NOMO-1 treated with dmso at 0.1 percent for 144 hours (cell line): Measurements from ENCODE around the gene CFC1B.
"Not testable (repeated sequence)": the region's sequence is repeated elsewhere in the genome, so short reads cannot be mapped to it uniquely, and the experiment has no call there.

Source experiments
- DNase-seq: peaks from one replicate; lab custom pipeline; 2025; ENCODE audit not compliant: unreplicated experiment; lab: John Stamatoyannopoulos, UW

The CFC1B gene

GRCh38 chr2:130520992-130521391, at the start of gene CFC1B:
Gene CFC1B, plus strand, starts transcription at chr2:130521222. Its CDS starts 263 bp downstream, at chr2:130521485.
- not testable (repeated sequence) for DNase-seq

DNA sequence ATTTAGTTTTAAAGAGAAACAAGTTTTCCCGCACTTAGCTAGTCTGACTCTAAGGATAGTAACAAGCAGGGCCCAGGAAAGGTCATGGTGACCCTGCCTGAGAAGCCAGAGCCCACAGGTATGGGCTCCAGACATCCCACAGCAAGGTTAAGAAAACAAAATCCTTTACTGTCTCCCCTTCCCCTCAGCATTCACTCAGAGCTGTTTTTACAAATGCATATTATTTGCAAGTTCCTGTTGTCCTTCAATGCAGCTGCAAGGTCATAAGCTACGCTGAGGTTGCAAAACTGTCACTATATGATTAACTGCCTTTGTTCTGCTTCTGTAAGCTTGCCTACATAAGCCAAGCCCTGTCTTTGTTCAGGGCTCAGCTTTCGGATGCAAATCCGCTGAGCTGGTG, 29.9 kb upstream of the CFC1B start:
- not testable (repeated sequence) for DNase-seq

DNA sequence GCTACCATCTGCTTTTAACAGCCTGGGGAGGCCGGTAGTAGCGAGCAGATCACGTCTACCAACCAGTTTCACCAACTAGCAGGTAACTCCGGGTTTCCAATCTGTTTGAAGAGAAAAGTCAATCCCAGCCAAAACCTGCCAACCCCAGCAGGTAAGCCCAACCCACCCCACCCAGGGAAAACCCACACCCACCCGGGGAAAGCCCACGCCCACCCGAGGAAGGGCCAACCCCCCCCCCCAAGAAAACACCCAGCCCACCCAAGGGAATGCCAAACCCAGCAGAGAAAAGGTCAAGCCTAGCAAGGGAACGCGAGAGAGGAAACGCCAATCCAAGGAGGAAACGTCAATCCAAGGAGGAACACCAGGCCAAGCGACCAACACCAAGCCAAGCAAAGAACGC, 11.8 kb upstream of the CFC1B start, which contains the start of gene POTEI:
TSS of gene POTEI (minus strand) at position 101 of the 400 bp plus-strand sequence. CDS start at position 8, 93 bp downstream.
- DNase-seq = not testable (repeated sequence)

DNA sequence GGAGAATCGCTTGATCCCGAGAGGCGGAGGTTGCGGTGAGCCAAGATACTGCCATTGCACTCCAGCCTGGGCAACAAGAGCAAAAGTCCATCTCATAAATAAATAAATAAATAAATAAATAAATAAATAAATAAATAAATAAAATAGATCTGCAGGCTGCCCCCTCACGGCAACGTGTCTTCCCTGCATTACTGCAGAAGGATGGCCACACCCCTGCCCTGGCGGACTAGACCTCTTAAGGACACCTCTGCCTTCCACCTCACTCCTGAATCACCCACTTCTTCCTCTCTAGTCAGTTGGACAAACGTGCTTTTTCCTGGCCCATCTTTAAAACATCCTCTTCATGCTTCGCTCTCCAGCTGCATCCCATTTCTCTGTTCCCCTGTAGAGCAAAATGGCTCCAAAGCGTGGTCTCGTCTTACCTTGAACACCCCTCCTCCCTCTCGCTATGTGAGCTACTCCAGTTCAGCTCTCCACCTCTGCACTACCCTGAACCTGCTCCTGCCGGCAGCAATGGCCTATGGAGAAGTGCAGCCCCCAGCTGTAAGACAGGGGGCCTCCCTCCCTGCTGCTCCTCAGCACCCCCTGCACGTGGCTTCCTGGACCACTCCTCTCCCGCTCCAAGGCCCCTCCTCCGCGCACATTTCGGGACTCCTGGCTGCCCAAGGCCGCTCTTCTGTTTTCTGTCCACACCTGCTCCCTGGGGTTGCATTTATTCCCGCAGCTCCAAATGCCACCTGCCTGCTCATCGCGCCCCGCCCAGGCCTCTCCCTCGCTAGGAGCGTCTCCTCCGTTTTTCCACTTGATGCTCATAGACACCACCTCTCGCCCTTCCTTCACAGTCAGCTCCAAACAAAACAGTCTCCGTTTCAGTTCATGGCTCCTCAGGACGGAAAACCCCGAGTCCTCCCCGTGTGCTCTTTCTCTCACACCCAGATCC, 9.9 kb upstream of the CFC1B start:
- not testable (repeated sequence) for DNase-seq

- not testable (repeated sequence) for DNase-seq
Measured at GRCh38 chr2:130511747-130512451, 9.1 kb upstream of the CFC1B start.

DNA sequence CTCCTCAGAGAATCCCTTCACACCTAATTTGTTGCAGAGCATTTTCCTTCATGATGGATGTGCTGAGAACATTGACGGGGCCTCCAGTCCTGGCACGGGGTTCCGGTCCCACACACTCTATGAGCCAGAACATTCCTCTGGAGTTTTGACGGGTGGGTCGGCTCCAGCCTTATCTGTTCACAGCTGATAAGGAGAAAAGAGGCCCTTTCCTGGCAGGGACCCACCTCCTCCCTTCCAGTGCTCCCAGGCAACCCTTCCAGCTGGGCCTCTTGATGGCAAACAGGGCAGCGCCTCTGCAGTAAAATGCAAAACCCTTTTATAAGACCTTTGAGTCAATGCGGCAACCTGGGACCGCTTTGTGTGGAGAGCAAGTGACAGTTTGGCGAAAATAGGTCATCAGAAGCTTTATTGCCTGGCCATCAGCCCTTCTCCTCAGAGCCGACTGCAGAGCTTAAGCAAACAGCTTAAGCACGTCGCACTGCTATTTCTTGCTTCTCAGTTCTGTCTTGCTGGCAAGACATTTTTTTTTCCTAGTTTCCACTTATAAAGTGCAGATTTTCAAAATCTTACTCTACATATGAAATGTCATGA, 2.4 kb upstream of the CFC1B start:
- not testable (repeated sequence) for DNase-seq

DNA sequence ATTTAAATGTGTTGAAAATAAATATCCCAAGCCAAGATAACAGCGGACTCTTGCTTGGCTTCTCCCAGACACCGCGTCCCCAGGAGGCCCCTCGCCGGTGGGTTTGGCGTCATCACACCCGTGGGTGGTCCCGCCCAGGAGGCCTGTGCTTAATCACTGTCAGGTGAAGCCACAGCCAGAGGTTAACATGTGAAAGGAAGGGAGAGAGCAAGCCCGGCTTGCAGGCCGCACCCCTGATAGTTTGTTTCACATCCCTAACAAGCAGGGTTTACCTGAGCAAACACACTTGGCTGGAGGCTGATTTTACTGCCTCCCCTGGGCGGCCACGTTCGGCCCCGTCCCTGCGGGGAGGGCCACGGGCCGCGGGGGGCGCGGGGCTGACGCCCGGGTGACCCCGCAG, 1.4 kb downstream of the CFC1B start:
- not testable (repeated sequence) for DNase-seq

DNA sequence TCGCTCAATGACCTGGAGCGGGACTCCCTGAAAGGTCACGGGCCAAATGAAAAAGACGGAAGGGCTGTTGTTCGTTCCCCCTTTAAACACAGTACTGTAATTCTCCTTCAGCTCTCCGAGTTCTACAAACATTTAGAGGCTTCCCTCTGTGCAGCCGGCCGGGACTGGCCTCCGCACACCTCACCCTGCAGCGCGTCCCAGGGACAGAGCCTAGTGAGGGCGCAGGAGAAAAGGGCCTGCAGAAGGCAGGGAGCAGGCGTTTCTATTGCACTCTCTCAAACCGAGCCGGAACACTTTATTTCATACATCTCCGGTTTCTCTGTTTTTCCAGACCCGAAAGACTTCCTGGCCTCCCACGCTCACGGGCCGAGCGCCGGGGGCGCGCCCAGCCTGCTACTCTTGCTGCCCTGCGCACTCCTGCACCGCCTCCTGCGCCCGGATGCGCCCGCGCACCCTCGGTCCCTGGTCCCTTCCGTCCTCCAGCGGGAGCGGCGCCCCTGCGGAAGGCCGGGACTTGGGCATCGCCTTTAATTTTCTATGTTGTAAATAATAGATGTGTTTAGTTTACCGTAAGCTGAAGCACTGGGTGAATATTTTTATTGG, 6.4 kb downstream of the CFC1B start:
- not testable (repeated sequence) for DNase-seq

DNA sequence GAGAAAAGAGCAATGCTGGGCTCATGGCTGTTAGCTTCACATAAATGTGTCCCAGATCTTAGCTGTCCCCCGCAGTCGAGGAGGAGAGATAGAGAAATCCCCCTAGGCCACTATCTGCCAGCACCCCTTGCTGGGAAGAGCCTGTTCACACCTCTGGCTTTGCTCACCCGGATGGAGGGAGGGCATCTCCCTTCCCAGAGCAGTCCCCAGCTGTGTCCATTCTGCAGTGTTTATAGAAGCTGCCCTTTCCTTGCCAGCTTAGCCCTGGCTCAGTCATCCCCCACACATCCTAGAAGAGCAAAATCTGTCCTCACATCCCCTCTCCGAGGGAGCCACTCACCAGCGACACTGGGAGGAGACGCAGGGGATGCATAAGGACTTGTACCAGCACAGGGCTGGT, 8.5 kb downstream of the CFC1B start:
- DNase-seq = not testable (repeated sequence)

DNA sequence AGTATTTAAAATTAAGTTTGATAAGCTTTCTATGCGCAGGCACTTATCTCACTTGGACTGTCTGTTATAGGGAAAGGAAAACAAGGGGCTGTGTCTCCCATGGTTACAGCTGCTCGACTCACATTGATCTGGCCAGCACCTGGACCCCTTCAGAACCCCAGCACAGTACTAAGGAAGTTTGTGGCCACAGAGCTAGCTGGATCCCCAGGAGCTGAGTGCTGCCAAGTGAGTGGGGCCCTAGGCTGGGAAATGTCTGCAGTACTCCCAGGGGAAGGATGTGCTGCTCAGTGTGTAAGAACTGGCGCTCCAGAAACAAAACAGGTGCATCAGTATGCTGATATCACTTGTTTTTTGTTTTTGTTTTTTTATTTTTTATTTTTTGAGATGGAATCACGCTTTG, 9.2 kb downstream of the CFC1B start:
- not testable (repeated sequence) for DNase-seq

DNA sequence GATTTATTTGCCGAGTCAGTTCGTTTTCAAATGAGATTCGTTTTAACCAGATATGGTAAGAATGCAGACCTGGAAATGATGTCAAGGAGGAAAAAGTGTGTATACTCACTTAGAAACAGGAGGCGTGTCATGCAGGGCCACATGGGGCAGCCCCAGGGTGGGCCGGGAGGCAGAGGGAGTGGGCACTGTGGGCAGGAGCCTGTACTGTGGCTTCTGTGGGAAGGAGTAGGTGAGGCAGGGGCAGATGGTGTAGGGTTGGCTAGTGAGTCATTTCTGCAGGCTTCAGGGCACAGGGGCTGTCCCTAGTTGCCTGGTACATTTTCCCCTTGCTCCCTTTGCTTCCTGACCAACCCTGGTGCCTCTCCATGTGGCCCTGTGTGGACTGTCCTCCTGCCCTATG, 10.2 kb downstream of the CFC1B start:
- DNase-seq = not testable (repeated sequence)

DNA sequence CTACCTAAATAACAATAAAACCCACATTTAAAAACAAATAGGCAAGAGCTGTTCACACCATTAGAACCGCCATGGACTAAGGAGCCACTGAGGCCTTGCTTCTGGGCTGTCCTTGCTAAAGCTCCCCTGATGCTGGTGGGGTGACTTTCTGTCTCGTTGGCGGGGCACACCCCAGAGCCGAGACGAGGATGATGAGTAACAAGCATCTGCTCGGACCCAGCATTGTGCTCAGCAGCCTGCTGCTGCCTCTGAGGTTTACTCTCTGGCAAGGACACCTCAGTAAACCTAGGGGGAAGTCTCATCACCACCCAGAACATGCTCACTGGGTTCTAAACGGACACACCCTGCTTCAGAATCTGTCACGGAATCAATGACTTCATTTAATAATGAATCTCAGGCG, 10.7 kb downstream of the CFC1B start:
- not testable (repeated sequence) for DNase-seq

- DNase-seq = not testable (repeated sequence)
Measured at GRCh38 chr2:130536654-130537053, 15.6 kb downstream of the CFC1B start.

- not testable (repeated sequence) for DNase-seq
Measured at GRCh38 chr2:130538271-130538670, 17.2 kb downstream of the CFC1B start.

DNA sequence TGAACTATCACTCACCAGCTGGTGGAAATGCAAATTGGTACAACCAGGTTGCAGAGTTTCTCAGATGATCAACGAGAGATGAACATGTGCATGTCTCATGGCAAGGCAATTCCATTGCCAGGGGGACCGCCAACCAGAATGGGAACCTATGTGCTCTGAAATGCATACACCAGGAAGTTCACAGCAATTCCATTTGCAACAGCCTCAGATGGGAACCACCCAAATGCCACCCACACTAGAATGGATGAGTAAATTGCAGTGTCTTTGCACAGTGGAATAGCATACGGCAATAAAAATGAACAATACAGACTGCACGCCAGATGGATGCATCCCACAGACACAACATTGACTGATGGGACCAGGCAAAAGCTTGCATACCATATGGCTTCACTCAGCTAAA, 21.8 kb downstream of the CFC1B start:
- not testable (repeated sequence) for DNase-seq

DNA sequence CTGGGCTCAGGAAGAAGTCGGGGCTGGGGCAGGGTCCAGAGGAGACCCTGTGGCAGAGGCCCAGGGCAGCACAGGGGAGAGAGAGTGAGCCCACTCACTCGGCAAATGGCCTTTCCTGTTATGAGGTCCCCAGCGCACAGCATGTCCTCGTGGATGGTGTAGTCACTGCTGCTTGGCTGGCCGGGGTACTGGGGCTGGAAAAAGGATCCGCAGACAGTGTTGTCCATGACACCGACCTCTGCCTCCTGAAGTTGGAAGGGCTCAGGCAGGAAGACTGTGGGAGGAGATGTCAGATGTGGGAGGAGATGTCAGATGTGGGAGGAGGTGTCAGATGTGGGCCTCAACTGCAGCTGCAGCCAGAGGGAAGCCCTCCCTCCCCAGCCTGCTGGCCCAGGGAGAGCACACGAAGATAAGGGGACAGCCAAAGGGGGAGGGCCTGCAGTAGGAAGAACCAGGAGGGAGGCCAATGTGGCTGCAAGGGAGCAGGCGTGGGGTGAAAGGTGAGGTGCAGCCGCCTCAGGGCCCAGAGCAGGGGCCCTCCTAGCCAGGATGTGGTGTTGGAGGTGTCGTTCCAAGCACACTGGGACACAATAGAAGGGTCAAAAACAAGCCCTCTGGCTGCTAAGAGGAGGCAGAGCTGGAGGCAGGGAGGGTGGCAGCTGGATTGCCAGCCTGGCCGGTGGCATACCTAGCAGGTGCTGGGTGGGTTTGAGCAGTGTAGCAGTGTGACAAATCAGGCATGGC, 22.9 kb downstream of the CFC1B start:
- DNase-seq = not testable (repeated sequence)

DNA sequence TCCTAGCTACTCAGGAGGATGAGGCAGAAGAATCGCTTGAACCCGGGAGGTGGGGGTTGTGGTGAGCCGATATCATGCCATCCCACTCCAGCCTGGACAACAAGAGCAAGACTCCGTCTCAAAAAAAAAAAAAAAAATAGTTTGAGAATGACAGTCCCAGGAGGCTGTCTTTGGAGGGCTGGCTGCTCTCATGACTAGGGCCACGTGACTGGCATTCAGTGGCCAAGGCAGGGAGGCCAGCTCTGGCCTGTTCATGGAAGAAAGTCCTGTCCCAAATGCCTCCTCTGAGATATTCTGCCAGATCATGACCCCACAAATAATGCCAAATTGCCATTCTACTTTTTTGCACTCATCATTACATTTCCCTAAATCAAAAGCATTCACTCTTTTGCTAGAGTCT, 24.0 kb downstream of the CFC1B start:
- DNase-seq = not testable (repeated sequence)

- not testable (repeated sequence) for DNase-seq
Measured at GRCh38 chr2:130548418-130548817, 27.4 kb downstream of the CFC1B start.

DNA sequence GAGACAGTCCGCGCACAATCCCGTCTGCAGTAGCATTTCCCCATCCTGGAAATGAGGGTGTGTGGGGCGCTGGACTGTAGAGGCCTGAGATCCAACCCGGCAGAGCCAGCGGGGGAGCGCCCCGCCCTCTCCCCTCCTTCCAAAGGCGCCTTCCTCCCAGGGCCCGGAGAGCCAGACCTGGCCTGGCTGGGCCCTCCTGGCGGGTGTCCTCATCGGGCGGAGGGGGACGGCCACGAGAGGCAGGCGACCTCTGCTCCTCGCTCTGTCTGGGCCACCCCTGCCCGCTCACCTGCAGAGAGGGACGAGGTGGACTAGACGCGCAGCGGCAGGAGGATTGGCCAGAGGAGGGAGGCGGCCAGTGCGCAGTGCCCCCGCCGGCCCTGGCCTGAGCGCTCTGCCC, 28.5 kb downstream of the CFC1B start:
- not testable (repeated sequence) for DNase-seq

GRCh38 chr2:130554178-130554577, 33.2 kb downstream of the CFC1B start:
- DNase-seq = not testable (repeated sequence)
